A204.1 (cell line): ENCODE measurements around the gene GPHN.
"Not testable (repeated sequence)": the region's sequence is repeated elsewhere in the genome, so short reads cannot be mapped to it uniquely, and the experiment has no call there.

Experiments
- FAIRE-seq: peaks from 2 replicates; lab custom pipeline; 2012; peaks lifted over from hg19 to GRCh38; lab: Jason Lieb, UNC

GPHN gene

DNA sequence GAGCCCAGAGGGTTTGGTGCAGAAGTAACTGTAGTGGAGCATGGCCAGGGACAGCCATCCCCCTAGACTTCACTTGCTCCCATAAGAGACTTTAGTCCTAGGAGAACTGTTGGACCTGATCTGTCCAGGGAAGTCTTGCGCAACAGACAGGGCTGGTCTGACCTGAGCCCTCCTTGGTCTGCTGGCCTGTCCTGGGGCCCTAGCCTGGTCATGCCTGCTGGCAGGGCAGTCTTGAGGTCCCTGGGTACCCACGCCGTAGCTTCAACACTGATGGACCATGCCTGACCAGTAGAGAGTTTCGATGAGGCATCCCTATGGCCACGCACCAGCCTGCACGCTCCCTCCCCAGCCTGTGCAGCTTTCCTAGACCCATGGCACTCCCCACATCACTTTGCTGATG is 305.7 kb downstream of the GPHN start:
- no peak for FAIRE-seq

GRCh38 chr14:66815687-66816086 is 307.7 kb downstream of the GPHN start:
- FAIRE-seq = no peak

GRCh38 chr14:66824251-66824650 is 316.3 kb downstream of the GPHN start:
- no peak for FAIRE-seq

DNA sequence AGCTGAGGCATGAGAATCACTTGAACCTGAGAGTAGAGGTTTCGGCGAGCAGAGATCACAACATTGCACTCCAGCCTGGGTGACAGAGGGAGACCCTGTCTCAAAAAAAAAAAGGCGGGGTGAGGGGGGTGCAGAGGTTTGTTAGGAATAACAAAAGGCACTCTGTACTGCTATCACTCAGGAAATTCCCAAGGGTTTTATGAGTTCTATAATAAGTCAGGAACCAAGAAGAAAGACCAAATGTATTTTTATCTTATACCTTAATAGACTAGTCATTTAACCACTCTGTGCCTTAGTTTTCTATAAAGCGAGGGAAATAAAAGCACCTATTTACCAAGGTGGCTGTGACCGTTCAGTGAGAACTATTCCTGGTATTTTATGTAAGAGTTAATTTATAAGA is 319.2 kb downstream of the GPHN start:
- FAIRE-seq = no peak

DNA sequence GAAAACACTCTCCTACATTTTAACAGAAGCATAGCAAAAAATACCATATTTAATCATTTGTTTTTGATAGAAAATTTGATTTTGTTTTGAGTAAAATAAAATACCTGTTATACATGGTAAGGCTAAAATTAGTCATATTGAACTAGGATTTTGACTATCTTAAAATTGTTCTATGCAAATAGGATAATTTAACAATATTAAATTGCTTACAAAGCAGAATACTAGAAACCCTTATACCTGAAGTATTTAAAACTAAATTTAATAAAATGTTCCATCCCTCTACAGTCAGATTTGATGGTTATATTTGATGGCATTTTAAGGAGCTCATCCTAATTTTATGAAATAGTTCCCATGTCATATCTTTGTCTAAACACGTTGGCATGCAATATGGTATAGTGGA is 323.2 kb downstream of the GPHN start:
- FAIRE-seq = no peak

GRCh38 chr14:66833816-66834215 is 325.9 kb downstream of the GPHN start:
- no peak for FAIRE-seq

DNA sequence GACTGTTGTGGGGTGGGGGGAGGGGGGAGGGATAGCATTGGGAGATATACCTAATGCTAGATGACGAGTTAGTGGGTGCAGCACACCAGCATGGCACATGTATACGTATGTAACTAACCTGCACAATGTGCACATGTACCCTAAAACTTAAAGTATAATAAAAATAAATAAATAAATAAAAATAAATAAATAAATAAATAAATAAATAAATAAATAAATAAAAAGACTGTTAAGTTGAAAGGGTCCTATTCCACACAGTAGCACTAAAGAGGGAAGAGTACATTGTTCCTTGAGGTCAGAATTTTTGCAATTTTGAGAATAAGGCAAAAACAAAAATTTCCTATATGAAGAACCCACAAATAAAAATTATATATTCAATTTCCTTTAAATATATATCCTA is 329.5 kb downstream of the GPHN start:
- FAIRE-seq = not testable (repeated sequence)

GRCh38 chr14:66842911-66843512 is 335.1 kb downstream of the GPHN start:
- no peak for FAIRE-seq

GRCh38 chr14:66850258-66850888 is 342.4 kb downstream of the GPHN start:
- FAIRE-seq = no peak

DNA sequence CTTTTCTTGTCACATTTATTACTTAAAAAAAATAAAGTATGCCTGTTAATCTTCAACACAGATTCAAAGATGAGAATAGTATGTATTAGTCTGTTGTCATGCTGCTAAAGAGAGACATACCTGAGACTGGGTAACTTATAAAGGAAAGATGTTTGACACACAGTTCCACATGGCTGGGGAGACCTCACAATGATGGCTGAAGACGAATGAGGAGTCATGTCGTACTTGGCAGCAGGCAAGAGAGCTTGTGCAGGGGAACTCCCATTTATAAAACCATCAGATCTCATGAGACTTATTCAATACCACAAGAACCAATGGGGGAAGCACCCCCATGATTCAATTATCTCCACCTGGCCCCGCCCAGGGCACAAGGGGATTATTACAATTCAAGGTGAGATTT is 345.4 kb downstream of the GPHN start:
- FAIRE-seq = no peak

DNA sequence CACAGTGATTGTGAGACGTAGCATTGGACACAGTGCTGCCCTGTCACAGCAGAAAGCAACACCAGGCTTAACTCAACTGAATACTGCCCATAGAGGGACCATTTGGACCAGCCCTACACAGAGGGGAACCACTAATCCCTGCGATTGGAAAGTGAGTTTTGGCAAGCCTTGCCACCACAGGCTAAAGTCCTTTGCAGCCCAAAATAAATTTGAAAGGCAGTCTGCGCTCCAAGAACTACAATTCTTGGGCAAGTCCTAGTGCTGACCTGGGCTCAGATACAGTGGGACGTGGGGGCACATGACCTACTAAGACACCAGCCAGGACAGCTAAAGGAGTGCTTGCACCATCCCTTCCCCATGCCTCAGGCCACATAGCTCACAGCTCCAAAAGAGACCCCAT is 349.9 kb downstream of the GPHN start:
- no peak for FAIRE-seq

DNA sequence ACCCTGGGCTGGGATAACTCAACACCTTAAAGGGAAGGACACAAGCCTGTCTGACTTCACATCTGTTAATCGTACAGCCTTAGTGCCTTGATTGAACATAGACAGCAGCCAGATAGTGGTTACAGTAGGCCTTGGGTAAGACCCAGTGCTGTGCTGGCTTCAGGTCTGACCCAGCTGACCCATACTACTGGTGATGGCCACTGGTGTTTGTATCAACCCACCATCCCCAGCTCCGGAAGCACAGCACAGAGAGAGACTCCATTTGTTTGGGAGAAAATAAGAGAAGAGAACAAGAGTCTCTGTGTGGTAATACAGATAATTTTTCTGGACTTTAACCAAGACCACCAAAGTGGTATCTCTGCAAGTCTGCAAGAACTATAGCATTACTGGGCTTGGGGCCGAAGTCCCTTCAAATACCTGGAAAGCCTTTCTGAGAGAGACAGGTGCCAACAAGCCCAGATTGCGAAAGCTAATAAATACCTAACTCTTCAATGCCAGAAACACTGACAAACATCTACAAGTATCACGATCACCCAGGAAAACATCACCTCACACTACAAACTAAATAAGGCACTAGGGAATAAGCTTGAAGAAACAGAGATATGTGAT is 351.2 kb downstream of the GPHN start:
- FAIRE-seq = no peak

DNA sequence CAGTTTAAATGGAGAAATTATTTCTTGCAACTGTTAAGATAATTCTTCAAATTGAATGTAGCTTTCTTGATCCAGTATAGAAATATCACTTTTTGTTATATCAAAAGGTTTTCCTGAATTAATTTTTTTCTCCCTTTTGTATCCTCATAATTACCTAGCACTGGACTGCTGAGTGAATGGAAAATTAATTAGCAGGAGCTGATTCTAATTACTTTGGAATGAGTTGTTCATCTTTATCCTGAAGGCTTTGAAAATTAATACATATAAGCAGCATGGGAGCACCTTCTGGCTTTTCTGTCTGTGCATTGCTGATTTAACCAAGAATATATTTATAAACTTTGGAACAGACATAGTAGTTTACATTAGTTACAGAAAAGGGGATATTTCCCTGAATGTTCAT is 373.6 kb downstream of the GPHN start:
- no peak for FAIRE-seq

DNA sequence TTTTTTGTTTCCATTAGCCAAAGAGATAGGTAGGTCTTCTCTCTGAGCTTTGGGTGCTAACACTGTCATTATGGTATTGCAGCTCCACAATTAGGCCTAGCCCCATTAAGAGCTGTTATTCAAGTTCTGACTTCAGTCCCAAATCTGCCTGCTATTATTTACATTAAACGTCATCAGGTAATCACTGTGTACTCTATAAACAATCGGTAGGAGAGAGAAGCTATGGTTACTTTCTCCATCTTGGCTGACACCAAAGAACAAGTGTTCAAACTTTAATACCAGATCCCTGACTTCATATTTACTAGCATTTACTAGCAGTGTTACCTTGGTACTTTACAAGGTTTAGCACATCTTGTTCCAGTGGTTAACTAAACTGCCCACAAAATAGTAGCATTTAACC is 376.2 kb downstream of the GPHN start:
- FAIRE-seq = no peak

DNA sequence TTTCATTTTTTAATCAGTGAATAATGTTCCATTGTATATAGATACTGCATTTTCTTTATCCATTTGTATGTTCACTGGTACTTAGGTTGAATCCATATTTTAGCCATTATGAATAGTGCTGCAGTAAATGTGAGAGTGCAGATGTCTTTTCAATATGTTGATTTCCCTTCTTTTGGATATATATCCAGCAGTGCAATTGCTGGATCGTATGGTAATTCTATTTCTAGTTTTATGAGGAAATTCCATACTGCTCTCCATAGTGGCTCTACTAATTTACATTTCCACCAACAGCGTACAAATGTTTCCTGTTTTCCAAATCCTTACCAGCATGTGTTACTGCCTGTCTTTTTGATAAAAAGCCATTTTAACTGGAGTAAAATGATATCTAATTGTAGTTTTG is 392.8 kb downstream of the GPHN start:
- FAIRE-seq = no peak

DNA sequence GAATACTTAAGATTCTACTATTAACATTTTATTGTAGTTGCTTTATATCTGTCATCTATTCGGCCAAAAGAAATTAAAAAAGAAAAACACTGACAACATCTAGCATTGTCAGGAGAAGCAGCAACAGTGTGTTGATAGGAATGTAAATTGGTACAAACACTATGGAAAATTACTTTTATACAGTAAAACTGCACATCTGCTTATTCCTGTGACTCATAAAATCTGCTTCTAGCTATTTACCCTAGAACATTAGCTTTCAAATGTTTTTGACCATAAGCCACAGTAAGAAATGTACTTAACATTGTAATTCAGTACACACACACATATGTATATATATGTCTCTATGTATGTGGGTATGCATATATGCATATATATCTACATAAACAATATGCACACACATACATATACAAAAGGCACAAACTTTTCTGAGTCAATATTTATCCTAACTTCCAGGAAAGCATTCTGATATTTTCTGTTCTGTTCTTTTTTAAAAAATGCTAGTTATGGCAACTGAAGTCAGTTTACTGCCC is 402.4 kb downstream of the GPHN start:
- no peak for FAIRE-seq

GRCh38 chr14:66916421-66916820 is 408.5 kb downstream of the GPHN start:
- FAIRE-seq = no peak

GRCh38 chr14:66918527-66918926 is 410.6 kb downstream of the GPHN start:
- no peak for FAIRE-seq

GRCh38 chr14:66920196-66920595 is 412.2 kb downstream of the GPHN start:
- no peak for FAIRE-seq

GRCh38 chr14:66923251-66923650 is 415.3 kb downstream of the GPHN start:
- FAIRE-seq = no peak

DNA sequence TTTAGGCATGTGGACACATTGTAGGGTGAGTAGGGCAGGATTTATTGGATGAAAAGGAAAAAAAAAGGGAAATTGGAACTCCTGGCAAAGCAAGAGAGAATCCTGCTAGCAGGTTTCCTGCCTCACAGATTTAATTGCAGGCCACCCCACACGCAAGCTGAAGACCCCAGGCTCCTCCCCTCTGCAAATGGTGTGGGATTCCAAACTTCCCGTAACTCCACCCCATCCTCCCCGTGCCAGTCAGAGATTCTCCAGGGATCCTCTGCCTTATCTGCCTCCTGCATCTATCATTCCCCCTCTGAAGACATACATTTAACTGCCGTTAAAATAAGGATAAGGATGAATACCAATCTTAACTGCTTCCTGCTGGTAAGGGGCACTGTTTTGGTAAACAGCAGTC is 431.5 kb downstream of the GPHN start:
- FAIRE-seq = no peak

- no peak for FAIRE-seq
These were observed 436.9 kb downstream of the GPHN start for GRCh38 chr14:66944872-66945271.

DNA sequence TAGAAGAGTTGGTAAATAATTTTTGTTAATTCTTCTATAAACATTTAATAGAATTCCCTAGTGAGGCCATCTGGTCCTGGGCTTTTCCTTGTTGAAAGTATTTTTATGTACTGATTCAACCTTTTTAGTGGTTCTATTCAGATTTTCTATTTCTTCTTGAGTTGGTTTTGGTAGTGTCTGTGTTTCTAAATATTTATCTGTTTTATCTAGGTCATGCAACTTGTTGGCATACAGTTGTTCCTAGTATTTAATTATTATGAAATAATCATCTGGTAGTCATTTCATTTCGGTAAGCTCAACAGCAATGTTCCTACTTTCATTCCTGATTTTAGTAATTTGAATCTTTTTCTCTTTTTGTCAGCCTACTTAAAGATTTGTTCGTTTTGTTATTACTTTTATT is 447.2 kb downstream of the GPHN start:
- FAIRE-seq = no peak
